OCI-LY3 (cell line): ENCODE measurements around the gene IGHMBP2.

ENCODE experiments used
- EZH2phosphoT487 ChIP-seq: fragments of 200-600 bp; shearing (Covaris generic); IDR thresholded peaks from 2 replicates; pipeline ENCODE4 v1.6.1; 2018; ENCODE audit warnings: antibody characterized with exemption, mixed run types, low read depth
- TF ChIP-seq, protein P1 (sequence below): fragments of 200-600, 300-600 bp; sonication (generic); IDR thresholded peaks from 2 replicates; pipeline ENCODE4 v1.5.1; 2014; ENCODE audit warnings: antibody characterized with exemption, low read length, low read depth

DNA sequence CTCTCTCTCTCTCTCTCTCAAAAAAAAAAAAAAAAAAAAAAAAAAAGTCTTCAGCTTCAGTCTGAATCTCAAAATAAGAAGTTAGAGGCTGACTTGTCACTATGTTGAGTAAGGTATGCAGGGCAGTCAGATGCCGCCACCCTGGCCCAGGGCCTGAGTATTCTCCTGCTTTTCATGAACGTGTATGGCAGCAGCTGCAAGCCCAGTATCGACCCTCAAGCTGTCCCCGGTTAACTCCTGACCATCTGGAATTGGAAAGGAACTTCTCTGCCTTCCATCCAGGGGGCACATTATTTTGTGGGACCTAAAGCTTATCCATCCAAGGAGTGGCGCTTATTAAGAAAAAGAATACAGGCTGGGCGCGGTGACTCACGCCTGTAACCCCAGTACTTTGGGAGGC lies 65.7 kb downstream of the IGHMBP2 start:
- TF ChIP-seq, protein P1, sequence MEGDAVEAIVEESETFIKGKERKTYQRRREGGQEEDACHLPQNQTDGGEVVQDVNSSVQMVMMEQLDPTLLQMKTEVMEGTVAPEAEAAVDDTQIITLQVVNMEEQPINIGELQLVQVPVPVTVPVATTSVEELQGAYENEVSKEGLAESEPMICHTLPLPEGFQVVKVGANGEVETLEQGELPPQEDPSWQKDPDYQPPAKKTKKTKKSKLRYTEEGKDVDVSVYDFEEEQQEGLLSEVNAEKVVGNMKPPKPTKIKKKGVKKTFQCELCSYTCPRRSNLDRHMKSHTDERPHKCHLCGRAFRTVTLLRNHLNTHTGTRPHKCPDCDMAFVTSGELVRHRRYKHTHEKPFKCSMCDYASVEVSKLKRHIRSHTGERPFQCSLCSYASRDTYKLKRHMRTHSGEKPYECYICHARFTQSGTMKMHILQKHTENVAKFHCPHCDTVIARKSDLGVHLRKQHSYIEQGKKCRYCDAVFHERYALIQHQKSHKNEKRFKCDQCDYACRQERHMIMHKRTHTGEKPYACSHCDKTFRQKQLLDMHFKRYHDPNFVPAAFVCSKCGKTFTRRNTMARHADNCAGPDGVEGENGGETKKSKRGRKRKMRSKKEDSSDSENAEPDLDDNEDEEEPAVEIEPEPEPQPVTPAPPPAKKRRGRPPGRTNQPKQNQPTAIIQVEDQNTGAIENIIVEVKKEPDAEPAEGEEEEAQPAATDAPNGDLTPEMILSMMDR, result no peak
- no peak for TF ChIP-seq EZH2phosphoT487
